Panc1 (cell line): ENCODE data around the gene C22orf42. TPM values are rescaled to one million over a fixed set of nuclear protein-coding genes. Genes with fewer than 3 reads are reported as not detected.

Experiments used
- ATAC-seq: fragments of 200-7000 bp; cut with Tn5 transposase; 2 replicates; pipeline ENCODE4 v1.9.1; 2020; ENCODE audit warnings: mild to moderate bottlenecking, moderate library complexity
- BruUV-seq: library from RNA; stranded (reverse); fragments of 400-500 nt; replicated peaks from 2 replicates; lab custom pipeline; 2021; lab: Mats Ljungman, UMichigan
- CTCF ChIA-PET: fragments of 300-600 bp; sonication (Branson Sonifier 250); formaldehyde crosslinking; loops from one replicate; lab custom pipeline; 2022; ENCODE audit warnings: antibody characterized with exemption; lab: Charles Lee
- POLR2A ChIA-PET: fragments of 300-600 bp; sonication (Branson Sonifier 250); formaldehyde crosslinking; loops from one replicate; lab custom pipeline; 2022; ENCODE audit warnings: antibody characterized with exemption; lab: Charles Lee
- DNase-seq: peaks from one replicate; pipeline ENCODE4 v3.0.0-alpha.2; 2010; ENCODE audit warnings: low read depth, low spot score
- H3K27ac ChIP-seq: 2 replicates; pipeline ENCODE4 v1.5.1; 2011; ENCODE audit warnings: mild to moderate bottlenecking, low read length, inconsistent platforms
- H3K27me3 ChIP-seq: fragments of 200-500 bp; sonication (Bioruptor generic); 2 replicates; pipeline ENCODE4 v1.6.0; 2014; ENCODE audit warnings: low read length, inconsistent platforms; ENCODE audit not compliant: control insufficient read depth, insufficient read depth
- H3K36me3 ChIP-seq: fragments of 200-500 bp; sonication (Bioruptor generic); 2 replicates; pipeline ENCODE4 v1.5.1; 2014; ENCODE audit warnings: inconsistent platforms, mild to moderate bottlenecking, low read length, moderate library complexity; ENCODE audit not compliant: control insufficient read depth, insufficient read depth
- H3K4me1 ChIP-seq: 2 replicates; pipeline ENCODE4 v1.5.1; 2011; ENCODE audit warnings: inconsistent platforms, mild to moderate bottlenecking, low read length, moderate library complexity; ENCODE audit not compliant: control insufficient read depth, insufficient read depth
- H3K4me3 ChIP-seq, 2 experiments: 2 replicates each; pipeline ENCODE4 v1.5.1; 2011 to 2012; ENCODE audit warnings: low read depth in 2 of 2, low read length in 2 of 2, mild to moderate bottlenecking in 2 of 2, inconsistent platforms in 1 of 2, moderate library complexity in 1 of 2
- H3K9me3 ChIP-seq: fragments of 200-500 bp; sonication (Bioruptor generic); 2 replicates; pipeline ENCODE4 v1.5.1; 2014; ENCODE audit warnings: low read depth, mild to moderate bottlenecking, inconsistent platforms, low read length, moderate library complexity; ENCODE audit not compliant: control insufficient read depth, insufficient read depth
- POLR2AphosphoS5 ChIP-seq: IDR thresholded peaks from 2 replicates; pipeline ENCODE4 v1.6.1; 2012; ENCODE audit warnings: mild to moderate bottlenecking, low read depth, low read length, moderate library complexity
- SIN3A ChIP-seq: IDR thresholded peaks from 2 replicates; pipeline ENCODE4 v1.6.1; 2012; ENCODE audit warnings: low read depth, mild to moderate bottlenecking, low read length, moderate library complexity, borderline replicate concordance; ENCODE audit not compliant: insufficient read depth
- TCF7L2 ChIP-seq: IDR thresholded peaks from 2 replicates; pipeline ENCODE4 v1.6.1; 2011; ENCODE audit warnings: mild to moderate bottlenecking, low read depth, low read length, inconsistent platforms
- in situ Hi-C: cut with HindIII; loops from 2 replicates; pipeline ENCODE4 v1.10.0; 2016; ENCODE audit warnings: low sequenced_read_pairs, low pct_unique_long_range_greater_than_20kb
- intact Hi-C: fragments of 100-400 bp; cut with micrococcal nuclease; formaldehyde crosslinking; loops from one replicate; pipeline ENCODE4 v1.10.0; 2022; ENCODE audit not compliant: unreplicated experiment
- total RNA-seq: library from RNA; stranded (reverse); gene quantifications from one replicate; pipeline ENCODE4 v1.2.1, GENCODE V29; 2021; ENCODE audit not compliant: unreplicated experiment
- TF ChIP-seq, protein P1 (sequence below): fragments of 450-650 bp; IDR thresholded peaks from 2 replicates; pipeline ENCODE4 v1.5.1; 2017; ENCODE audit warnings: mild to moderate bottlenecking
- TF ChIP-seq, protein P2 (sequence below), 2 experiments: IDR thresholded peaks; 2 replicates each; pipeline ENCODE4 v1.6.1; 2011 to 2012; ENCODE audit warnings: low read depth in 2 of 2, control low read depth in 1 of 2, low read length in 1 of 2, mild to moderate bottlenecking in 1 of 2, moderate library complexity in 1 of 2; ENCODE audit not compliant: insufficient read depth in 1 of 2

The C22orf42 gene
- total RNA-seq, 1 experiment from 2014 or later: not detected

- ATAC-seq: no peak
- in situ Hi-C loops (no loop called here), intact Hi-C loops (no loop called here)
- H3K27me3 ChIP-seq: no peaks in the 10 kb centered on the region
- no peaks in the 10 kb centered on the region for H3K36me3 ChIP-seq
- TF ChIP-seq POLR2AphosphoS5: no peak
- TF ChIP-seq, protein P1, sequence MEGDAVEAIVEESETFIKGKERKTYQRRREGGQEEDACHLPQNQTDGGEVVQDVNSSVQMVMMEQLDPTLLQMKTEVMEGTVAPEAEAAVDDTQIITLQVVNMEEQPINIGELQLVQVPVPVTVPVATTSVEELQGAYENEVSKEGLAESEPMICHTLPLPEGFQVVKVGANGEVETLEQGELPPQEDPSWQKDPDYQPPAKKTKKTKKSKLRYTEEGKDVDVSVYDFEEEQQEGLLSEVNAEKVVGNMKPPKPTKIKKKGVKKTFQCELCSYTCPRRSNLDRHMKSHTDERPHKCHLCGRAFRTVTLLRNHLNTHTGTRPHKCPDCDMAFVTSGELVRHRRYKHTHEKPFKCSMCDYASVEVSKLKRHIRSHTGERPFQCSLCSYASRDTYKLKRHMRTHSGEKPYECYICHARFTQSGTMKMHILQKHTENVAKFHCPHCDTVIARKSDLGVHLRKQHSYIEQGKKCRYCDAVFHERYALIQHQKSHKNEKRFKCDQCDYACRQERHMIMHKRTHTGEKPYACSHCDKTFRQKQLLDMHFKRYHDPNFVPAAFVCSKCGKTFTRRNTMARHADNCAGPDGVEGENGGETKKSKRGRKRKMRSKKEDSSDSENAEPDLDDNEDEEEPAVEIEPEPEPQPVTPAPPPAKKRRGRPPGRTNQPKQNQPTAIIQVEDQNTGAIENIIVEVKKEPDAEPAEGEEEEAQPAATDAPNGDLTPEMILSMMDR: no peak
- no peak for TF ChIP-seq TCF7L2
- TF ChIP-seq SIN3A: no peak
- no peak overlapping the region for H3K4me3 ChIP-seq
- DNase-seq: no peak
- H3K27ac ChIP-seq: no peak overlapping the region
- ChIA-PET CTCF (no interaction called here), POLR2A (no interaction called here)
- H3K9me3 ChIP-seq: no peaks in the 10 kb centered on the region
- no TSS peak for BruUV-seq
- no peaks in the 10 kb centered on the region for H3K4me1 ChIP-seq
These were observed 21.9 kb upstream of the C22orf42 start for GRCh38 chr22:32181043-32181442.

GRCh38 chr22:32177221-32177765 lies 18.2 kb upstream of the C22orf42 start:
- DNase-seq: no peak
- Histone ChIP-seq H3K27me3 (no peaks in the 10 kb centered on the region; the same call in 1 of the 2 replicates), H3K36me3 (no peaks in the 10 kb centered on the region), H3K4me1 (no peaks in the 10 kb centered on the region), H3K27ac (no peak overlapping the region), H3K4me3 (no peak overlapping the region), H3K9me3 (no peaks in the 10 kb centered on the region)
- no TSS peak for BruUV-seq
- in situ Hi-C loops: no loop called here
- CTCF ChIA-PET: no interaction called here
- TF ChIP-seq TCF7L2: no peak
- TF ChIP-seq, protein P2, sequence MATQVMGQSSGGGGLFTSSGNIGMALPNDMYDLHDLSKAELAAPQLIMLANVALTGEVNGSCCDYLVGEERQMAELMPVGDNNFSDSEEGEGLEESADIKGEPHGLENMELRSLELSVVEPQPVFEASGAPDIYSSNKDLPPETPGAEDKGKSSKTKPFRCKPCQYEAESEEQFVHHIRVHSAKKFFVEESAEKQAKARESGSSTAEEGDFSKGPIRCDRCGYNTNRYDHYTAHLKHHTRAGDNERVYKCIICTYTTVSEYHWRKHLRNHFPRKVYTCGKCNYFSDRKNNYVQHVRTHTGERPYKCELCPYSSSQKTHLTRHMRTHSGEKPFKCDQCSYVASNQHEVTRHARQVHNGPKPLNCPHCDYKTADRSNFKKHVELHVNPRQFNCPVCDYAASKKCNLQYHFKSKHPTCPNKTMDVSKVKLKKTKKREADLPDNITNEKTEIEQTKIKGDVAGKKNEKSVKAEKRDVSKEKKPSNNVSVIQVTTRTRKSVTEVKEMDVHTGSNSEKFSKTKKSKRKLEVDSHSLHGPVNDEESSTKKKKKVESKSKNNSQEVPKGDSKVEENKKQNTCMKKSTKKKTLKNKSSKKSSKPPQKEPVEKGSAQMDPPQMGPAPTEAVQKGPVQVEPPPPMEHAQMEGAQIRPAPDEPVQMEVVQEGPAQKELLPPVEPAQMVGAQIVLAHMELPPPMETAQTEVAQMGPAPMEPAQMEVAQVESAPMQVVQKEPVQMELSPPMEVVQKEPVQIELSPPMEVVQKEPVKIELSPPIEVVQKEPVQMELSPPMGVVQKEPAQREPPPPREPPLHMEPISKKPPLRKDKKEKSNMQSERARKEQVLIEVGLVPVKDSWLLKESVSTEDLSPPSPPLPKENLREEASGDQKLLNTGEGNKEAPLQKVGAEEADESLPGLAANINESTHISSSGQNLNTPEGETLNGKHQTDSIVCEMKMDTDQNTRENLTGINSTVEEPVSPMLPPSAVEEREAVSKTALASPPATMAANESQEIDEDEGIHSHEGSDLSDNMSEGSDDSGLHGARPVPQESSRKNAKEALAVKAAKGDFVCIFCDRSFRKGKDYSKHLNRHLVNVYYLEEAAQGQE (IDR thresholded peaks at IDR 0.05; ENCODE audit: insufficient read depth in 1 of 2, low read depth in 2 of 2, low read length in 1 of 2): peak; percentile 73 to 80
- POLR2A ChIA-PET: no interaction called here
- ATAC-seq: no peak
- intact Hi-C loops: no loop called here

DNA sequence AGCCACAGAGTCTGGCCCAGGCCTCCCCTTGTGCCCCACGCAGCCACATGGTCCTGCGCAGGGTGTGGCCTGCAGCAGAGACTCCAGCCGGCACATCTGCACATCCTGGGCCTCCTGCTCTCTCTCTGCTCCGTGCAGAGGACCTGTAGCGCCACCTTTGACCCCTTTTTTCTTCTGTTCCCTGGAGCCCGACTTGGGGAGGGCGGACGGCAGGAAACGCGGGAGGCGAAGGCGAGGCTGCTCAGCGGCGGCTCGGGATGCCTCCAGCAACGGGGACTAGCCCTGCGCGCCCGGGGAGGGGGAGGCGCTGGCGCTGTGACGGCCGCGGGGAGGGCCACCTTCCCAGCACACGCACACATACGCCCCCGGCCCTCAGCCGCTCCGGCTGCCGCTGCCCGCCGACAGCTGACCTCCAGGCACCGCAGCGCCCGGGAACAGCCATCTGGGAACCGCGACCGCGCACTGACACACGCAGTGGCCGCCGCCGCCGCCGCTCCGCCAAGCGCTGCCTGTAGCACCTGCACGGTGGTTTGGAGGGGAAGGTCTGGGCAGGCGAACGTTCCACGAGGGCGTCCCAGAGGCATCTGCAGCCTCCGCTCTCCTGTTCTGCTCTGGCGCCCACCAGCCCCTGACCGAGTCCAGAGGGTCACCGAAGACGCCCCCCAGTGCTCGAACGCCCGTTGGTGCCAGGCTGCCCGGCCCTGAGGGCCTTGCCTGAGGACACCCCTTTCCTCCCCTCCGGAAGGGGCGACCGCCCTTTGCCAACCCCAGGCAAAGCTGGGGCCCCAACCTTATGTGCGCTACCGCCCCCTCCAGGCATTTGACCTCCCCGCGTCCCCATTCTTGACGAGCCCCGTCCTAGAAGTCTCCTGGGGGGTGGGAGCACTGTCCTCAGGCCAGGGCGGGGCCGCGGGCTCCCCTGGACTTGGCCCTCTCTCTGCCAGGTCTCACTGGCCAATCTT lies 16.9 kb upstream of the C22orf42 start:
- no TSS peak for BruUV-seq
- no peaks in the 10 kb centered on the region for H3K4me1 ChIP-seq
- H3K27ac ChIP-seq: no peak overlapping the region
- no peaks in the 10 kb centered on the region for H3K9me3 ChIP-seq
- H3K36me3 ChIP-seq: no peaks in the 10 kb centered on the region
- ChIA-PET CTCF (no interaction called here), POLR2A (no interaction called here)
- no peak for ATAC-seq
- in situ Hi-C loops (no loop called here), intact Hi-C loops (no loop called here)
- no peak overlapping the region for H3K4me3 ChIP-seq
- no peaks in the 10 kb centered on the region; the same call in 1 of the 2 replicates for H3K27me3 ChIP-seq
- DNase-seq: no peak
- TF ChIP-seq, protein P1: no peak
- TF ChIP-seq POLR2AphosphoS5 (no peak), TCF7L2 (no peak), SIN3A (no peak)
- TF ChIP-seq, protein P2 (IDR thresholded peaks at IDR 0.05; ENCODE audit: insufficient read depth in 1 of 2, low read depth in 2 of 2, low read length in 1 of 2): no peak
